ENCODE data around the gene ATG13. TPM values are rescaled to one million over a fixed set of nuclear protein-coding genes. Genes with fewer than 3 reads are reported as not detected.

Gene ATG13
- polyA plus RNA-seq, 4 donors, result 62.8 to 82.3 (median 66.0) TPM

DNA sequence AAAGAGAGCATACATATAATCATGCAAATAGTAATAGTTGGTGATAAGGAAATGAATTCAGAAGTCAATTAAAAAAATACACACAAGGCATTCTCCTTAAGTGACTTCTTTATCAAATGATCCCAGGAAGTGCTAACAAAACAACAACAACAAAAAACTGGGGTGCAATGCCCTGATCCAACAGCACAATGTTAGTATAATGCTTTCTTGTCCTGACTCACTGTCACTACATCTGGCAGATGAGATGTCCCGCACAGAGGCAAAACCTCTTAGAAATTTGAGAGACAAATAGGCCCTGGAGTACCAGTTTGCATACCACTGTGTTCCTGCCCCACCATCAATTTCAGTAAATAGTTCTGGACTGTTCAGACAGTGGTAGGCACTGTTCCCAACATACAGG lies 12.6 kb upstream of the ATG13 start:
- no peak for DNase-seq (ENCODE audit: low read depth in 4 of 4, low spot score in 2 of 4)

DNA sequence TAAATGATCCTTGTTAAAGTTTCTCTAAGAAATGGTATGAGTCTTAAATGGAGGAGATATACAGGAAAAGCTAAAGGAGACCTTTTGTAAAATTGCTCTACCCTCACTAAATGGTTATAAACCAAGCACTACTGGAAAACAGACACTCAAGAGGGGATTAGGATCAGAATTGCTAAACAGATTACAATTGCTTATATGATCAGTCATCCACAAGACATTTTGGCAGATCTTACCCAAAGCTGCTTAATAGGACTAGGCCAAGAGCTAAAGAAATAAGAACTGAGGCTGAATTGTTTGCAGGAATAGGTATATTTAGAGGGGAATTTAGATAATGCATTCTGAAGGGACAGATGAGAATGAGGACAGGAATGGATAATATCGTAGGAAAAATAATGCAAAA lies 9.8 kb upstream of the ATG13 start:
- no peak for DNase-seq (ENCODE audit: low read depth in 4 of 4, low spot score in 2 of 4)

DNA sequence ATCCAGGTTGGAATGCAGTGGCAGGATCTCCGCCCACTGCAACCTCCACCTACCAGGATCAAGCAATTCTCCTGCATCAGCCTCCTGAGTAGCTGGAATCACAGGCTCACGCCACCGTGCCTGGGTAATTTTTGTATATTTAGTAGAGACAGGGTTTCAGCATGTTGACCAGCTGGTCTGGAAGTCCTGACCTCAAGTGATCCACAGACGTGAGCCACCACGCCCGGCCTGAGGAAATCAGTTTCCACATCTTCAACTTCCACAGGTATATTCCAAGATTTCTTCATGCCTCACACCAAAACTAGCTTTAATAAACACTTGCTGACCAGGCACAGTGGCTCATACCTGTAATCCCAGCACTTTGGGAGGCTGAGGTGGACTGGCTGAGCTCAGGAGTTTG lies 8.0 kb upstream of the ATG13 start:
- no peak for DNase-seq (ENCODE audit: low read depth in 4 of 4, low spot score in 2 of 4)

DNA sequence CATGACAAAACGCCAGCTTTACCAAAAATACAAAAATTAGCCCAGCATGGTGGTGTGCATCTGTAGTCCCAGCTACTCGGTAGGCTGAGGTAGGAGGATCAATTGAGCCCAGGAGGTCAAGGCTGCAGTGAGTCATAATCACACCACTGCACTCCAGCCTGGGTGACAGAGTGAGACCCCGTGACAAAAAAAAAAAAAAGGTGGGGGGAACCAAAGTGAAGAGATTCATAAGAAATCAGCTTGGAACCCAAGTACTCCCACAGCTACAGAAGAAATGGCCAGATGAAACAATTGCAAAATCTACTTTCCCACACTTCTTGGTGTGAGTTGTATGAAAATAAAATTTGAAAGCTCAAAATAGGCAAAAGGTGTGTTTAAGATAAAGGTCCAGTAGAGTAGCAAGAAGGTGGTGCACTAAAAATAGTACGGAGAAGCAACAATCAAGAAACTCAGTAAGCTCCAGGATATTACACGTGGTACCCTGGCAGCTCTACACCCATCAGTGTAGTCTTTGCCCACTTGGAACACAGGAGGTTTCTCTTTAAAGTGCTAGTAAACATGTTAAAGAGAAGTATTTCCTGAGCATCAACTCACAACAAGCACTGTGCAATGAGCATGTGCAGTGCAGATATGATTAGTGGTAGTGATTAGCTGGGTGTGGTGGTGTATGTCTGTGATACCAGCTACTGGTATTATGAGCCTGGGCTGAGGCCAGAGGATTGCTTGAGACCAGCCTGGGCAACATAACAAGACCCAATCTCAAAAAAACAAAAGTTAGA lies 5.6 kb upstream of the ATG13 start:
- no peak for DNase-seq (ENCODE audit: low read depth in 4 of 4, low spot score in 2 of 4)

DNA sequence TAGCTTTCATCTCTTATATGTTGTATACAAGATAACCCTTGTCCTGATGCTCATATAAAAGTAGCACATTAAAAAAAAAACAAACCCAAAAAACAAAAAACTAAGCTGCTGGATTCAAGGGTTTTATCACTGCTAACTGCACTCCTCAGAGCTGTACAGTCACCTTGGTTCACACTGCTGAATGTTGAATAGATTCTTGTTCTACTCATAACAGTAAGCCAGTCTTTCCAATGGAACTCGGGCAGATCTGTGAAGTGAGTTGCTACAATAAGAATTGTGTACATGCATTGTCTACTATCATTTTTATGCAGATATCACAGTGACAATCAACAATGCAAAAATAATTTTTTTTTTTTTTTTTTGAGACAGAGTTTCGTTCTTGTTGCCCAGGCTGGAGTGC lies 5.0 kb upstream of the ATG13 start:
- no peak for DNase-seq (ENCODE audit: low read depth in 4 of 4, low spot score in 2 of 4)

DNA sequence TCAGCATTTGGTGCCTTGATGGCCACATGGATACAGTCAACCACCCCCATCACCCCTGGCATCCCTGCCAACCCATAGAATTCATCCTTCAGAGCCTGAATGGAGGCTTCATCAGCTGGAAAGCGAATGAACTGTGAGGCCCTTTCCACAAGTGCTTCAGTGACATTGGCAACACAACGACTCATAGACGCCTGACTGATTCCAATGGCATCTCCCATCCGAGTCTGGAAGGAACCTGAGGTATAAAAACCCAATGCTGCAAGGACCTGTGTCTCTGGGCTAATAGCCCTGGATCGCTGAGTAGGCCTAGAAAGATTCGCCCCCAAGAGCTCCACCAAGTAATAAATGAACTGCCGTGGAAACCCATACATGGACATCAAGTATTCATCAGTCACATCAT lies 1.6 kb upstream of the ATG13 start:
- DNase-seq (ENCODE audit: low read depth in 4 of 4, low spot score in 2 of 4), result no peak

DNA sequence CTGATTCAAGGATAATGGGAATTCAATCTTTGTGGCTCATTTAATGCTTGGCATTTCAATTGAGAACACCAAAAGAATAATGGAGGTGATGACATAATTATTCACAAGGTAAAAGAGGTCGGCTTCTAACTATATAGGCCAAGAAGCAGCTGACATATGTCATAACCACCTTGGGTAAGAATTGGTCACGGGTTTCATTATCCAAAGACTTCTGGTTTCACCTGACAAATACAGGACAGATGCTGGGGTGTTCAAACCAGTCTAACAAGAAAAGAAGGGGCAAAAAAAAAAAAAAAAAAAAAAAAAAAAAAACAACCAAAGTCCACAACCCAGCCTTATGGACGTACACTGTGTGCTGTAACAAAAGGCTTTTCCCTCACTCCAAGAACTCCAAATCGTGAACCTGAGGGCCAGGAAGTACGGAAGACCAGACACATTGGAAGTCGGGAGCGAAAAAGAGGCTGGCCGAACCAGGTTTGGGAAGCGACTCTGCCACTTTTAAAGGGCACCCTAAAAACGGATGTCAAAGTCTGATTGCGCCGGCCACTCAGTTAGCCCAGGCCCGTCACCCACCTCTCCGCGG lies 711 bp upstream of the ATG13 start:
- DNase-seq (ENCODE audit: low read depth in 4 of 4, low spot score in 2 of 4), result no peak

DNA sequence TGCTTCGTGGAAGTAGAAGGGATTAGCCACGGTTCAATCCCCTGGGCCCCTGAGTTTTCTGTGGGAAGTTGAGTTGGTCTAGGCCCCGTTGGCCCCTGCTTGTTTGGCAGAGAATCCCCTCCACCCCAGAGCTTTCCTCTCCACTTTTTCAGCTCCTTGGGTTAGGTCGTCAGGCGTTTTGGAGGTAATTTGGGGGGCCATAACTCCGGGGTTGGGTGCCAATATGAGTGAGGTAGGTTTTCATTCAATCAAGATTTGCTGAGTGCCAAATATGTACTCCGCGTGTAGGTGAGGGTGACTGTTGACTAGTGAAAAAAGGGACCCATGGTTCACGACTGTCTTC lies 590 bp downstream of the ATG13 start:
- DNase-seq (ENCODE audit: low read depth in 4 of 4, low spot score in 2 of 4), result no peak

DNA sequence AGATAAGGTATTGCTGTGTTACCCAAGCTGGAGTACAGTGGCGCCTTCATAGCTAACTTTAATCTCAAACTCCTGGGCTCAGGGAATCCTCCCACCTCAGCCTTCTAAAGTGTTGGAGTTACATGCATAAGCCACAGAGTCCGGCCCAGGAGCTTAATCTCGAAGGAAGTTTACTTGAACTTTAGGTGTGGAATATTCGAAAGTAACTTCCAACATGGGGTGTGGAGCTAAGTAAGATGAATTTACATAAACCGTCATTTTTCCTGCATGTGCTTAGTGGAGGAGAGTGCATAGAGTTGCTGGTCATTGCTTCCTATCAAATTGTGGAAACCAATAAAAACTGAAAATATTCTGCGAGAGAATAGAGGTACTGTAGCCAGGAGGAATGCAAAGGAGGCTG lies 1.5 kb downstream of the ATG13 start:
- DNase-seq (ENCODE audit: low read depth in 4 of 4, low spot score in 2 of 4), result no peak

DNA sequence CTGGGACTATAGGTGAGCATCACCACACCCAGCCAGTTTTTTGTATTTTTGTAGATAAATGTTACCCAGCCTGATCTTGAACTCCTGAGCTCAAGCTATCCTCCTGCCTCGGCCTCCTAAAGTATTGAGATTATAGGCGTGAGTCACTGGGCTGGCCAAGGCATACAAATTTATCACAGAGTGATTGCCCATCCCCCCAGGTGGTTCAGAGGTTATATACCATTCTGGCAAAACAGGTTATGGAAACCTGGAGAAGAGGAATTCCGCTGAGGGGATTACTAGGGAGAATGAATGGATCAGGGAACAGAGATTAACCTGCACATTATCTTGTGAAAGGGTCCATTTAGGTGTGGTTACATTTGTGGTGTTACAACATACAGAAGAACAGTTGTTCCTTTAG lies 8.1 kb downstream of the ATG13 start:
- no peak for DNase-seq (ENCODE audit: low read depth in 4 of 4, low spot score in 2 of 4)

DNA sequence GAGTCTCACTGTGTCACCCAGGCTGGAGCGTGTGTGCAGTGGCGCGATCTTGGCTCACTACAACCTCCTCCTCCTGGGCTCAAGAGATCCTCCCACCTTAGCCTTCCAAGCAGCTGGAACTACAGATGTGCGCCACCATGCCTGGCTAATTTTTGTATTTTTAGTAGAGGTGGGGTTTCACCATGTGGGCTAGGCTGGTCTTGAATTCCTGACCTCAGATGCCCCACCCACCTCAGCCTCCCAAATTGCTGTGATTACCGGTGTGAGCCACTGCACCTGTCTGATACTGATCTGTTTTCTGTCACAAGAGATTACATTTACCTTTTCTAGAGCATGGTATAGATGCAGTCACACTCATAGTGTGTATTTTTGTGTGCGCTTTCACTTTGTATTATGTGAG lies 11.6 kb downstream of the ATG13 start:
- no peak for DNase-seq (ENCODE audit: low read depth in 4 of 4, low spot score in 2 of 4)

DNA sequence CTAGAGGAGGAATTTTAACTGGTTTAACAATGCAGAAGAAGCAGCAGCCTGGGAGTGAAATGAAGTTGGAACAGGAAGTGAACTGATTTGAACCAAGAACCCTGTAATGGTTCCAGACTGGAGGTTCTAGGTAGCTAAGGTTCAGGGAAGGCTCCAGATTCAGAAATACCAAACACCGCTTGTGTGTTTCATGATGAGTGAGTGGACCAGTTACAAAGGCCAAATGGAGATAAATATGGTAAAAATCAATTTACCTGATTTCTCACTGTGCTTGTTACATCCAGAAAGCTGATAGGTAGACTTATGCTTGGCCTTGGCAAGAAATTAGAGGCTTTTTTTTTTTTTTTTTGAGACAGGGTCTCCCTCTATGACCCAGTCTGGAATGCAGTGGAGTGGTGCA lies 12.9 kb downstream of the ATG13 start:
- DNase-seq (ENCODE audit: low read depth in 4 of 4, low spot score in 2 of 4), result no peak

DNA sequence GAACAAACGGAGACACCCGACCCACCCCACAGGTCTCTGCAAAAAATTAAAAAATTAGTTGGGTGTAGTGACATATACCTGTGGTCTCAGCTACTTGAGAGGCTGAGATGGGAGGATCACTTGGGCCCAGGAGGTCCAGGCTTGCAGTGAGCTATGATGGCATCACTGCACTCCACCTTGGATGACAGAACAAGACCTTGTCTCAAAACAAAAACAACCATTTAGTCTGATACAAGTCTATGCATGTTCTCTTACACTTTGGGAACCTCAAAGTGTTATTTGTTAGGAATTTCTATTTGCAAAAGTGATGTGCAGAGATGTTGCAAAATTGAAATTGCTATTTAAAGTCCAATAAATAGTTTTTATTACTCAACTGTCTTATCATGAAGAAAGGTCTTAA lies 14.3 kb downstream of the ATG13 start:
- DNase-seq (ENCODE audit: low read depth in 4 of 4, low spot score in 2 of 4), result no peak

DNA sequence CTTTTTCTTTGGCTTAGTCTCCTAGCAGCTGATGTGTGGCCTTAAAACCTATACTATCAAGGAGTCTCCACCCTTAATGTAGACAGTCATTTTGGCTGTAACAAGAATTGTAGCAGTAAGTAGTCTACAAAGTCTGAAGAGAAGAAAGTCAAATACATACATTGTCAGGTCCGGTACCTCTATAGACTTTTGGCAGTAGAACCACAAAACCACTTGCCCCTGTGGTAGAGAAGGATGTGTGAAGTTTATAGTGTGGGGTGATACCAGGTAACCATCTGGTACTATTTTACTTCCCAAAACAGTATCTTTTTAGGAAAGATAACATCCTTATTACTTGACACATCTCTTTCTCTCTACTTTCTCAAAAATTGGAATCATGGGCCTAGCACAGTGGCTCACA lies 15.1 kb downstream of the ATG13 start:
- no peak for DNase-seq (ENCODE audit: low read depth in 4 of 4, low spot score in 2 of 4)

DNA sequence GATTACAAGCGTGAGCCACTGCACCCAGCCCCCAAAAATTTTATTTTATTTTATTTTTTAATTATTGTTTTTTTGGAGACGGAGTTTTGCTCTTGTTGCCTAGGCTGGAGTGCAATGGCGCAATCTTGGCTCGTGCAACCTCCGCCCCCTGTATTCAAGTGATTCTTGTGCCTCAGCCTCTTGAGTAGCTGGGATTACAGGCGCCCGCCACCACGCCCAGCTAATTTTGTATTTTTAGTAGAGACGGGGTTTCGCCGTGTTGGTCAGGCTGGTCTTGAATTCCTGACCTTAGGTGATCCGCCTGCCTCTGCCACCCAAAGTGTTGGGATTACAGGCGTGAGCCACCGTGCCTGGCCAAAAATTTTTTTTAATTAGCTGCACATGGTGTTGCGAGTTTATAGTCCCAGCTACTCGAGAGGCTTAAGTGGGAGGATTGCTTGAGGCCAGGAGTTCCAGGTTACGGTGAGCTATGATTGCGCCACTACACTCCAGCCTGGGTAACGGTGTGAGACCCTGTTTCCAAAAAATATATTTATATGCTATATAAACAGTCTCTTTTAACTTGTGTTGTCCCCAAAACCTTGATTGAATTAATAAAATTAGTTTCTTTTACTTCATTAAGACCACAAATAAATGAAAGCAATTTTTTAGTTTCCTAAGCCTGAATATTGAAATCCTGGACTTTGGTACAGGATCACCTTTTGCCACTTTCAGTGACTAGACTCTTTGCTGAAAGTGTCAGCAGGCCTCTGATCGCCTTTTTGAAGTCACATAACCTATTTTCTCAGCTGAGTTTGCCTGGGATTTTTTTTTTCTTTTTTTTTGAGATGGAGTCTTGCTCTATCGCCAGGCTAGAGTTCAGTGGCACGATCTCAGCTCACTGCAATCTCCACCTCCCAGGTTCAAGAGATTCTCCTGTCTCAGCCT lies 16.2 kb downstream of the ATG13 start:
- DNase-seq (ENCODE audit: low read depth in 4 of 4, low spot score in 2 of 4), result no peak

DNA sequence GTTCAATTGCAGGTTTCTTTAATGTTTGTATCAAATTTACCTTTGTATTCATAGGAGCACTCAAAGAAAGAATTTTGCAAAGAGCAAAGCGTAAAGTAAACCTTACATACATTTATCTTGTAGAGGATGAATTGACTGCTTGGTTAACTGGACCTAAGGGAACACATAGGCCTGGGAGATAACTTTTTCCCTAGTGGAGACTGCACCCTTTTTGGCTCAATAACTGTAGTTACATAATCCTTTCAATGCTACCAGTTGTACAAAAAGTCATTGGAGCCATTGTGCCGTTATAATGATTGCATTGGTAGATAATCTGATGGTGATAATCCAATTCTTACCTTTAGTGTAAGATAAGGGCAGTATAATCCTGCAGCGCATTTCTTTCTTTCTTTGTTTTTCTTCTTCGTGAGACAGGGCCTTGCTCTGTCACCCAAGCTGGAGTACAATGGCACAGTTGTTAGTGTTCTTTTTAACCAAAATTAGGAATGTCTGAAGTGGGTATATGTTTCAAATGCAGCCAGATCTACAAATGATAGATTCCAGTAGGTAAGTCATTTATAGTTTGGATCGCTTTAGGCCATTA lies 18.3 kb downstream of the ATG13 start:
- no peak for DNase-seq (ENCODE audit: low read depth in 4 of 4, low spot score in 2 of 4)

DNA sequence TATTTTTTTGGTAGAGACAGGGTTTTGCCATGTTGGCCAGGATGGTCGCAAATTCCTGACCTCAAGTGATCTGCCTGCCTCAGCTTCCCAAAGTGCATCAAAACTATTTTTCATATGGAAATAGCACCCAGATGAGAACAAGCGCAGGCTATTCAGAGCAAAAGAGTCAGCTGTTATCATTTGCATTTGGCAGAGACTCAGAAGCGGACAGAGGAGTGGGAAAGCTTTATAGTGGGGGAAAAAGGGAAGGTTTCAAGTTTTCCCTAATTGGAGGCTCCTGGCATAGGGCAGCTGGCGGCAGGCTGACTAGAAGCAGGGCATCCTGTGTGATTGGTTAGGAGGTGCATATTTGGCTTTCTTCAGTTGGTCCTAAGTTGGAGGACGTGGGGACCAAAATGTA lies 20.2 kb downstream of the ATG13 start:
- DNase-seq (ENCODE audit: low read depth in 4 of 4, low spot score in 2 of 4), result no peak

DNA sequence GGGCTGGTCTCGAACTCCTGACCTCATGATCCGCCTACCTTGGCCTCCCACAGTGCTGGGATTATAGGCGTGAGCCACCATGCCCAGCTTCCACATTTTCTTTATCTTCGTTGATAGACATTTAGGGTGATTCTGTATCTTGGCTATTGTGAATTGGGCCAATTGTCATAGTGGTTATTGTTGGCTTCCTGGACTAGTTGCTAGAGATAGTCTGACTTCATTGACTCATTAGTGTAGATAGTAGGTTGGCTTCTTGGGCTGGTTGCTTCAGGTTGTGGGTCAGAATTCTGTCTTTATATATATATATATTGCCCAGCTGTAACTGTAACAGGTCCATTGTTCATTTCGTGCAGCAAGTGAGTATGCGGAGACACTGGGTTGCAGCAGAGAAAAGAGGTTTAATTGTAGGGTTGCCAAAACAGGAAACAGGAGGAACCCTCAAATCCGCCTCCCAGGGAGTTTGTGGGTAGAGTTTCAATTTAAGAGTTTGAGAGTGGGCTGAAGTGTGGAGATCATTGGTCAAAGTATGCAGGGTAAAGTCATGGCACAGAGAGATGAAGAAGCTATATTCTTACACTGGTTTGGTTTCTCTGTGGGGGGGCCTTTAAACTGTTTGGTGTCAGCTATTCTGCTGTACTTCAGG lies 22.0 kb downstream of the ATG13 start:
- no peak for DNase-seq (ENCODE audit: low read depth in 4 of 4, low spot score in 2 of 4)

DNA sequence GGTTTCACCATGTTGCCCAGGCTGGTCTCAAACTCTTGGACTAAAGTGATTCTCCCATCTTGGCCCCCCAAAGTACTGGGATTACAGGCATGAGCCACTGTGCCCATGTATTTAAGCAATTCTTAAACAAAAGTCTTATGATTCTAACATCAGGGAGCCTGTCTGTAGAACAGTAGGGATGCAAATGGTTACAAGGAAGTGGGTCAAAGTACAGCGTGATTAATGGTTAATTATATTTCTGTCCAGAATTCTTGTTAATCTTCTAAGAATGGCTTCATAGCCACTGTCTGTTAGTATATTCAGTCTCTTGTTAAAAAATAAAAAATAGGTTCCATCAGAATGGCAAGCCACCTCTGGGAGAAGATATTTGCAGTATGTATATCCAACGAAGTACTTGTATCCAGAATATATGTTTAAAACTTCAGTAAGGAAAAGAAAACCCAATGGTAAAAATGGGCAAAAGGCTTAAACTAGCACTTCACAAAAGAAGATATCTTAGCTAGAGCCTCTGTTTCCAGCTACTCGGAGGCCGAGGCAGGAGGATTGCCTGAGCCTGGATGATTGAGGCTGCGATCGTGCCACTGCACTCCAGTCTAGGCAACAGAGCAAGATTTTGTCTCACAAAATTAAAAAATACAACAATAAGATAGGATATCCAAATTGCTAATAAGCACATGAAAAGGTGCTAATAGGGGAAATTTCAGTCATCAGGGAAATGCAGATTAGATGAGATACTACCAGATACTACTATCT lies 22.9 kb downstream of the ATG13 start:
- no peak for DNase-seq (ENCODE audit: low read depth in 4 of 4, low spot score in 2 of 4)

DNA sequence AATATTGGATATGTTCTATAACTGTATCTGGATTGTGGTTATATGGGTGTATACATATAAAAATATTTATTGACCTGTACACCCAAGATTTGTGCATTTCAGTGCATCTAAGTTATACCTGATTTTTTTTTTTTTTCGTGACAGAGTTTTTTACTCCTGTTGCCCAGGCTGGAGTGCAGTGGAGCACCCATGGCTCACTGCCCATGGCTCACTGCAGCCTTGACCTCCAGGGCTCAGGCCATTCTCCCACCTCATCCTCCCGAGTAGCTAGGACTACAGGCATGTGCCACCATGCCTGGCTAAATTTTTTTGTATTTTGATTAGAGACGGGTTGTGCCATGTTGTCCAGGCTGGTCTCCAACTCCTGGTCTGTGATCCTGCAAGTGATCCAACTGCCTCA lies 24.3 kb downstream of the ATG13 start:
- no peak for DNase-seq (ENCODE audit: low read depth in 4 of 4, low spot score in 2 of 4)

Data from left renal cortex interstitium (tissue), 4 donors.